Measurements from ENCODE around the gene MAML3.

The MAML3 gene

GRCh38 chr4:139774759-139775487 is 379.1 kb downstream of the MAML3 start:
- 80% methylated on average over 5 of the region's 6 CpGs for WGBS (ENCODE audit: insufficient coverage)
- no peak for DNase-seq
- peaks cover 9 to 10% (median 9%) of the 10 kb centered on the region in 4 experiments for H3K4me1 ChIP-seq (ENCODE audit: control extremely low read depth in 1 of 4, control insufficient read depth in 4 of 4, insufficient read depth in 4 of 4, low read length in 3 of 4)
- no peaks in the 10 kb centered on the region for H3K27me3 ChIP-seq (replicated peaks in 2 of 5; ENCODE audit: control insufficient read depth in 4 of 5, insufficient read depth in 5 of 5, low read length in 4 of 5)
- no peaks in the 10 kb centered on the region for H3K36me3 ChIP-seq (ENCODE audit: control insufficient read depth in 4 of 4, insufficient read depth in 4 of 4, low read length in 3 of 4)
- H3K4me3 ChIP-seq (ENCODE audit: control insufficient read depth in 1 of 7, extremely low read depth in 1 of 7, insufficient read depth in 4 of 7, low read depth in 2 of 7, low read length in 6 of 7): no peak overlapping the region
- H3K27ac ChIP-seq (ENCODE audit: insufficient read depth in 1 of 2, low read depth in 1 of 2, low read length in 2 of 2, poor library complexity in 1 of 2, severe bottlenecking in 2 of 2): no peak overlapping the region
- H3K9me3 ChIP-seq (ENCODE audit: control extremely low read depth in 1 of 5, control insufficient read depth in 4 of 5, insufficient read depth in 2 of 5, low read depth in 1 of 5, low read length in 4 of 5): no peaks in the 10 kb centered on the region
- ChIA-PET POLR2A (no interaction called here), CTCF (interaction anchor here (0.6 to 2.5 kb wide), 3 partner anchors 13 to 57 kb away, joined by 3 to 11 read pairs (median 3); no protein-coding TSS in a partner anchor)

- no peak for DNase-seq
- 96% methylated on average over 4 of the region's 6 CpGs for WGBS (ENCODE audit: insufficient coverage)
- ChIA-PET POLR2A (no interaction called here), CTCF (interaction anchor here (2.5 kb wide), 1 partner anchor 14 kb away, joined by 11 read pairs; no protein-coding TSS in a partner anchor)
- H3K9me3 ChIP-seq (ENCODE audit: control extremely low read depth in 1 of 5, control insufficient read depth in 4 of 5, insufficient read depth in 2 of 5, low read depth in 1 of 5, low read length in 4 of 5): no peaks in the 10 kb centered on the region
- H3K27ac ChIP-seq (ENCODE audit: insufficient read depth in 1 of 2, low read depth in 1 of 2, low read length in 2 of 2, poor library complexity in 1 of 2, severe bottlenecking in 2 of 2): no peak overlapping the region
- no peak overlapping the region for H3K4me3 ChIP-seq (ENCODE audit: control insufficient read depth in 1 of 7, extremely low read depth in 1 of 7, insufficient read depth in 4 of 7, low read depth in 2 of 7, low read length in 6 of 7)
- peaks cover 0 to 5% (median 0%) of the 10 kb centered on the region in 4 experiments for H3K36me3 ChIP-seq (ENCODE audit: control insufficient read depth in 4 of 4, insufficient read depth in 4 of 4, low read length in 3 of 4)
- H3K4me1 ChIP-seq (ENCODE audit: control extremely low read depth in 1 of 4, control insufficient read depth in 4 of 4, insufficient read depth in 4 of 4, low read length in 3 of 4): peaks cover 9 to 13% (median 9%) of the 10 kb centered on the region in 4 experiments
- no peaks in the 10 kb centered on the region for H3K27me3 ChIP-seq (replicated peaks in 2 of 5; ENCODE audit: control insufficient read depth in 4 of 5, insufficient read depth in 5 of 5, low read length in 4 of 5)
Observed at GRCh38 chr4:139773560-139774318, 380.2 kb downstream of the MAML3 start.

- Histone ChIP-seq H3K4me1 (ENCODE audit: control extremely low read depth in 1 of 4, control insufficient read depth in 4 of 4, insufficient read depth in 4 of 4, low read length in 3 of 4) (peaks cover 0 to 8% (median 3%) of the 10 kb centered on the region in 4 experiments), H3K4me3 (ENCODE audit: control insufficient read depth in 1 of 7, extremely low read depth in 1 of 7, insufficient read depth in 4 of 7, low read depth in 2 of 7, low read length in 6 of 7) (no peak overlapping the region), H3K9me3 (ENCODE audit: control extremely low read depth in 1 of 5, control insufficient read depth in 4 of 5, insufficient read depth in 2 of 5, low read depth in 1 of 5, low read length in 4 of 5) (no peaks in the 10 kb centered on the region), H3K27me3 (replicated peaks in 2 of 5; ENCODE audit: control insufficient read depth in 4 of 5, insufficient read depth in 5 of 5, low read length in 4 of 5) (no peaks in the 10 kb centered on the region), H3K36me3 (ENCODE audit: control insufficient read depth in 4 of 4, insufficient read depth in 4 of 4, low read length in 3 of 4) (peaks cover 0 to 6% (median 0%) of the 10 kb centered on the region in 4 experiments), H3K27ac (ENCODE audit: insufficient read depth in 1 of 2, low read depth in 1 of 2, low read length in 2 of 2, poor library complexity in 1 of 2, severe bottlenecking in 2 of 2) (no peak overlapping the region)
- ChIA-PET POLR2A (no interaction called here), CTCF (interaction anchor here (1.0 to 1.8 kb wide), 7 partner anchors 10 to 378 kb away, joined by 3 to 4 read pairs (median 4); no protein-coding TSS in a partner anchor)
- whole genome bisulfite sequencing (ENCODE audit: insufficient coverage): no CpG with 5 or more reads among the region's 4 CpGs
- DNase-seq: no peak
Observed at GRCh38 chr4:139770361-139770760, 383.6 kb downstream of the MAML3 start.

GRCh38 chr4:139769364-139769763 is 384.6 kb downstream of the MAML3 start:
- ChIA-PET CTCF (interaction anchor here (1.1 to 1.3 kb wide), 3 partner anchors 9 to 29 kb away, joined by 3 to 4 read pairs (median 3); no protein-coding TSS in a partner anchor), POLR2A (no interaction called here)
- Histone ChIP-seq H3K9me3 (ENCODE audit: control extremely low read depth in 1 of 5, control insufficient read depth in 4 of 5, insufficient read depth in 2 of 5, low read depth in 1 of 5, low read length in 4 of 5) (no peaks in the 10 kb centered on the region), H3K36me3 (ENCODE audit: control insufficient read depth in 4 of 4, insufficient read depth in 4 of 4, low read length in 3 of 4) (peaks cover 0 to 6% (median 0%) of the 10 kb centered on the region in 4 experiments), H3K27me3 (replicated peaks in 2 of 5; ENCODE audit: control insufficient read depth in 4 of 5, insufficient read depth in 5 of 5, low read length in 4 of 5) (no peaks in the 10 kb centered on the region), H3K4me3 (ENCODE audit: control insufficient read depth in 1 of 7, extremely low read depth in 1 of 7, insufficient read depth in 4 of 7, low read depth in 2 of 7, low read length in 6 of 7) (no peak overlapping the region), H3K4me1 (ENCODE audit: control extremely low read depth in 1 of 4, control insufficient read depth in 4 of 4, insufficient read depth in 4 of 4, low read length in 3 of 4) (peaks cover 5 to 18% (median 11%) of the 10 kb centered on the region in 4 experiments), H3K27ac (ENCODE audit: insufficient read depth in 1 of 2, low read depth in 1 of 2, low read length in 2 of 2, poor library complexity in 1 of 2, severe bottlenecking in 2 of 2) (no peak overlapping the region)
- 67% methylated on average over 3 of the region's 4 CpGs for WGBS (ENCODE audit: insufficient coverage)
- no peak for DNase-seq

- no peak overlapping the region for H3K27ac ChIP-seq (ENCODE audit: insufficient read depth in 1 of 2, low read depth in 1 of 2, low read length in 2 of 2, poor library complexity in 1 of 2, severe bottlenecking in 2 of 2)
- peaks cover 0 to 6% (median 0%) of the 10 kb centered on the region in 4 experiments for H3K36me3 ChIP-seq (ENCODE audit: control insufficient read depth in 4 of 4, insufficient read depth in 4 of 4, low read length in 3 of 4)
- H3K4me3 ChIP-seq (ENCODE audit: control insufficient read depth in 1 of 7, extremely low read depth in 1 of 7, insufficient read depth in 4 of 7, low read depth in 2 of 7, low read length in 6 of 7): no peak overlapping the region
- POLR2A ChIA-PET: no interaction called here
- WGBS (ENCODE audit: insufficient coverage): 95% methylated on average over 3 of the region's 4 CpGs
- CTCF ChIA-PET: interaction anchor here (1.1 to 1.3 kb wide), 3 partner anchors 8 to 30 kb away, joined by 3 to 4 read pairs (median 3); no protein-coding TSS in a partner anchor
- H3K27me3 ChIP-seq (replicated peaks in 2 of 5; ENCODE audit: control insufficient read depth in 4 of 5, insufficient read depth in 5 of 5, low read length in 4 of 5): no peaks in the 10 kb centered on the region
- DNase-seq: no peak
- H3K4me1 ChIP-seq (ENCODE audit: control extremely low read depth in 1 of 4, control insufficient read depth in 4 of 4, insufficient read depth in 4 of 4, low read length in 3 of 4): peaks cover 7 to 22% (median 15%) of the 10 kb centered on the region in 4 experiments
- H3K9me3 ChIP-seq (ENCODE audit: control extremely low read depth in 1 of 5, control insufficient read depth in 4 of 5, insufficient read depth in 2 of 5, low read depth in 1 of 5, low read length in 4 of 5): no peaks in the 10 kb centered on the region
Observed at GRCh38 chr4:139768896-139769295, 385.1 kb downstream of the MAML3 start.

- no peak for DNase-seq
- WGBS (ENCODE audit: insufficient coverage): 70% methylated on average over 1 of the region's 1 CpG
- ChIA-PET CTCF (no interaction called here), POLR2A (interaction anchor here (0.7 kb wide), 1 partner anchor 668 kb away, joined by 5 read pairs; no protein-coding TSS in a partner anchor)
- Histone ChIP-seq H3K4me3 (ENCODE audit: control insufficient read depth in 1 of 7, extremely low read depth in 1 of 7, insufficient read depth in 4 of 7, low read depth in 2 of 7, low read length in 6 of 7) (no peak overlapping the region), H3K4me1 (ENCODE audit: control extremely low read depth in 1 of 4, control insufficient read depth in 4 of 4, insufficient read depth in 4 of 4, low read length in 3 of 4) (peaks cover 10 to 28% (median 19%) of the 10 kb centered on the region in 4 experiments), H3K9me3 (ENCODE audit: control extremely low read depth in 1 of 5, control insufficient read depth in 4 of 5, insufficient read depth in 2 of 5, low read depth in 1 of 5, low read length in 4 of 5) (no peaks in the 10 kb centered on the region), H3K36me3 (ENCODE audit: control insufficient read depth in 4 of 4, insufficient read depth in 4 of 4, low read length in 3 of 4) (peaks cover 0 to 6% (median 0%) of the 10 kb centered on the region in 4 experiments), H3K27me3 (replicated peaks in 2 of 5; ENCODE audit: control insufficient read depth in 4 of 5, insufficient read depth in 5 of 5, low read length in 4 of 5) (no peaks in the 10 kb centered on the region), H3K27ac (ENCODE audit: insufficient read depth in 1 of 2, low read depth in 1 of 2, low read length in 2 of 2, poor library complexity in 1 of 2, severe bottlenecking in 2 of 2) (no peak overlapping the region)
Observed at GRCh38 chr4:139768366-139768765, 385.6 kb downstream of the MAML3 start.
